GM04504 (cell line): Measurements from ENCODE around the gene PLEKHM2.

Experiments used
- DNase-seq: peaks from one replicate; pipeline ENCODE4 v3.0.0-alpha.2; 2012; ENCODE audit warnings: low read depth

Gene PLEKHM2

GRCh38 chr1:15739745-15740144, 55.6 kb downstream of the PLEKHM2 start:
- DNase-seq = no peak

GRCh38 chr1:15740924-15741850, 57.1 kb downstream of the PLEKHM2 start:
- DNase-seq = no peak

GRCh38 chr1:15742339-15742801, 58.2 kb downstream of the PLEKHM2 start, which contains the start of gene TMEM82:
TSS of gene TMEM82 (plus strand) at chr1:15742499. CDS start at chr1:15742560, 61 bp downstream.
- DNase-seq = no peak

GRCh38 chr1:15744122-15744679, 60.1 kb downstream of the PLEKHM2 start:
- DNase-seq = no peak

- DNase-seq = no peak
Measured at GRCh38 chr1:15747378-15747777, 63.3 kb downstream of the PLEKHM2 start.

GRCh38 chr1:15748264-15748663, 64.1 kb downstream of the PLEKHM2 start:
- DNase-seq = no peak

GRCh38 chr1:15748690-15749398, 64.7 kb downstream of the PLEKHM2 start:
- no peak for DNase-seq

GRCh38 chr1:15749399-15750291, 65.5 kb downstream of the PLEKHM2 start:
- DNase-seq = no peak

GRCh38 chr1:15750924-15751323, 66.8 kb downstream of the PLEKHM2 start:
- DNase-seq = no peak

- DNase-seq = no peak
Measured at GRCh38 chr1:15751717-15752116, 67.6 kb downstream of the PLEKHM2 start.

GRCh38 chr1:15753776-15754175, 69.7 kb downstream of the PLEKHM2 start:
- no peak for DNase-seq

GRCh38 chr1:15755021-15755645, 71.0 kb downstream of the PLEKHM2 start:
- no peak for DNase-seq

GRCh38 chr1:15755646-15756040, 71.5 kb downstream of the PLEKHM2 start:
- DNase-seq = no peak

- no peak for DNase-seq
Measured at GRCh38 chr1:15756143-15757015, 72.3 kb downstream of the PLEKHM2 start.

- DNase-seq = no peak
Measured at GRCh38 chr1:15757016-15757543, 73.0 kb downstream of the PLEKHM2 start.

GRCh38 chr1:15757575-15758342, 73.6 kb downstream of the PLEKHM2 start:
- no peak for DNase-seq

GRCh38 chr1:15758343-15758931, 74.3 kb downstream of the PLEKHM2 start, which contains the start of gene FBLIM1:
TSS of gene FBLIM1 (plus strand) at chr1:15758795. CDS start at chr1:15764984, 6,189 bp downstream.
- no peak for DNase-seq

- DNase-seq = no peak
Measured at GRCh38 chr1:15758953-15759661, 75.0 kb downstream of the PLEKHM2 start.
